SK-N-SH (cell line): ENCODE data around the gene IFNA5. TPM values are rescaled to one million over a fixed set of nuclear protein-coding genes. Genes with fewer than 3 reads are reported as not detected.

Source experiments
- CTCF ChIA-PET: fragments of 300-600, 350-600 bp; formaldehyde crosslinking; extraction: SDS; loops from one replicate; lab custom pipeline; 2021; lab: Yijun Ruan, JAX
- POLR2A ChIA-PET: fragments of 350-600 bp; sonication (Branson Sonifier 250); formaldehyde crosslinking; extraction: SDS; loops from one replicate; lab custom pipeline; 2020; ENCODE audit warnings: antibody characterized with exemption, inconsistent platforms; lab: Yijun Ruan, JAX
- DNase-seq: peaks from one replicate; pipeline ENCODE4 v3.0.0; 2012
- H2AFZ ChIP-seq: fragments of 200-600 bp; sonication (generic); 2 replicates; pipeline ENCODE4 v1.8.1; 2016; ENCODE audit warnings: antibody characterized with exemption, mild to moderate bottlenecking, low read depth
- H3F3A ChIP-seq: fragments of 200-600 bp; sonication (generic); replicated peaks from 2 replicates; pipeline ENCODE3; 2016; ENCODE audit warnings: antibody characterized with exemption, mild to moderate bottlenecking; ENCODE audit not compliant: insufficient read depth
- H3K27ac ChIP-seq, 2 experiments: fragments of 200-500 bp in 1 of 2; fragments of 200-600 bp in 1 of 2; sonication (Bioruptor generic) in 1 of 2; sonication (generic), shearing (Covaris generic) in 1 of 2; 2 replicates each; pipeline versions ENCODE4 v1.5.1 to v1.6.1; 2014 to 2016; ENCODE audit warnings: low read depth in 2 of 2, inconsistent platforms in 1 of 2, low read length in 1 of 2, mild to moderate bottlenecking in 1 of 2, mixed read lengths in 1 of 2
- H3K27me3 ChIP-seq: fragments of 200-600 bp; sonication (generic), shearing (Covaris generic); 2 replicates; pipeline ENCODE4 v1.6.1; 2016; ENCODE audit warnings: mixed run types; ENCODE audit not compliant: insufficient read depth
- H3K36me3 ChIP-seq, 2 experiments: fragments of 200-500 bp in 1 of 2; fragments of 200-600 bp in 1 of 2; sonication (Bioruptor generic) in 1 of 2; sonication (generic) in 1 of 2; replicated peaks in 1 of 2; 2 replicates each; pipeline versions ENCODE3 to v1.5.1; 2014 to 2016; ENCODE audit warnings: low read length in 1 of 2, mild to moderate bottlenecking in 1 of 2; ENCODE audit not compliant: insufficient read depth in 2 of 2, control insufficient read depth in 1 of 2
- H3K4me1 ChIP-seq, 2 experiments: fragments of 200-500 bp in 1 of 2; fragments of 200-600 bp in 1 of 2; sonication (Bioruptor generic) in 1 of 2; sonication (generic), shearing (Covaris generic) in 1 of 2; 2 replicates each; pipeline versions ENCODE4 v1.5.1 to v1.6.1; 2014 to 2016; ENCODE audit warnings: low read depth in 1 of 2, low read length in 1 of 2, mixed run types in 1 of 2; ENCODE audit not compliant: insufficient read depth in 2 of 2, control insufficient read depth in 1 of 2
- H3K4me2 ChIP-seq: fragments of 200-600 bp; sonication (generic), shearing (Covaris generic); 2 replicates; pipeline ENCODE4 v1.6.1; 2017; ENCODE audit warnings: mixed run types
- H3K4me3 ChIP-seq, 2 experiments: fragments of 200-500 bp in 1 of 2; fragments of 200-600 bp in 1 of 2; sonication (Bioruptor generic) in 1 of 2; sonication (generic), shearing (Covaris generic) in 1 of 2; 2 replicates each; pipeline versions ENCODE4 v1.5.1 to v1.8.1; 2014 to 2016; ENCODE audit warnings: low read depth in 2 of 2, inconsistent platforms in 1 of 2, low read length in 1 of 2, mild to moderate bottlenecking in 1 of 2, mixed read lengths in 1 of 2, moderate library complexity in 1 of 2
- H3K79me2 ChIP-seq: fragments of 200-600 bp; sonication (generic); 2 replicates; pipeline ENCODE4 v1.8.1; 2017; ENCODE audit warnings: mild to moderate bottlenecking; ENCODE audit not compliant: insufficient read depth
- H3K9ac ChIP-seq: fragments of 200-600 bp; sonication (generic); 2 replicates; pipeline ENCODE4 v1.6.1; 2017; ENCODE audit warnings: mixed run types
- H3K9me2 ChIP-seq: fragments of 200-600 bp; sonication (generic); 2 replicates; pipeline ENCODE4 v1.6.1; 2017; ENCODE audit warnings: mixed run types
- H3K9me3 ChIP-seq: fragments of 200-600 bp; sonication (generic); 2 replicates; pipeline ENCODE4 v1.6.1; 2017; ENCODE audit warnings: mixed run types, mild to moderate bottlenecking, moderate library complexity
- H4K20me1 ChIP-seq: fragments of 200-600 bp; sonication (generic); 2 replicates; pipeline ENCODE4 v1.6.1; 2017; ENCODE audit warnings: mild to moderate bottlenecking, mixed run types; ENCODE audit not compliant: insufficient read depth
- CHD2 ChIP-seq: fragments of 150-350 bp; IDR thresholded peaks from 2 replicates; pipeline ENCODE4 v1.6.1; 2018; ENCODE audit warnings: low read length; ENCODE audit not compliant: partially characterized antibody
- CTCF ChIP-seq: fragments of 200-600 bp; sonication (generic); IDR thresholded peaks from 2 replicates; pipeline ENCODE4 v1.6.1; 2017; ENCODE audit warnings: antibody characterized with exemption, mild to moderate bottlenecking, moderate library complexity
- ELF1 ChIP-seq: IDR thresholded peaks from 2 replicates; pipeline ENCODE4 v1.4.0; 2012
- EP300 ChIP-seq, 2 experiments: IDR thresholded peaks; 2 replicates each; pipeline versions ENCODE4 v1.4.0 to v1.6.1; 2012; ENCODE audit warnings: borderline replicate concordance in 1 of 2, low read depth in 1 of 2, low read length in 1 of 2
- EZH2phosphoT487 ChIP-seq: fragments of 200-600 bp; sonication (generic); IDR thresholded peaks from 2 replicates; pipeline ENCODE4 v1.6.1; 2017; ENCODE audit warnings: low read depth, mixed run types, mild to moderate bottlenecking, antibody characterized with exemption, moderate library complexity, borderline replicate concordance
- FOXJ3 ChIP-seq: sonication (generic); formaldehyde crosslinking; IDR thresholded peaks from 2 replicates; pipeline ENCODE4 v1.5.1; 2020; ENCODE audit warnings: mild to moderate bottlenecking, missing genetic modification reagents
- GATA2 ChIP-seq: sonication (generic); formaldehyde crosslinking; IDR thresholded peaks from 2 replicates; pipeline ENCODE4 v1.5.0; 2020; ENCODE audit warnings: mild to moderate bottlenecking, missing genetic modification reagents
- IRF3 ChIP-seq: fragments of 150-350 bp; IDR thresholded peaks from 2 replicates; pipeline ENCODE4 v1.6.1; 2016; ENCODE audit warnings: mild to moderate bottlenecking, low read depth, low read length
- MAX ChIP-seq: IDR thresholded peaks from 2 replicates; pipeline ENCODE4 v1.4.0; 2012; ENCODE audit warnings: low read depth
- NFIC ChIP-seq: IDR thresholded peaks from 2 replicates; pipeline ENCODE4 v1.4.0; 2012; ENCODE audit warnings: borderline replicate concordance
- NRF1 ChIP-seq: IDR thresholded peaks from 2 replicates; pipeline ENCODE4 v1.6.1; 2012; ENCODE audit warnings: low read depth, mild to moderate bottlenecking, low read length
- PBX3 ChIP-seq: IDR thresholded peaks from 2 replicates; pipeline ENCODE4; 2012
- POLR2AphosphoS5 ChIP-seq: IDR thresholded peaks from 2 replicates; pipeline ENCODE4 v1.6.1; 2012; ENCODE audit warnings: low read depth, low read length
- RAD21 ChIP-seq: IDR thresholded peaks from 2 replicates; pipeline ENCODE4 v1.6.1; 2012; ENCODE audit warnings: mild to moderate bottlenecking, low read length
- REST ChIP-seq: IDR thresholded peaks from 2 replicates; pipeline ENCODE4 v1.6.1; 2012; ENCODE audit warnings: mild to moderate bottlenecking, low read depth, low read length, moderate library complexity
- RFX5 ChIP-seq: IDR thresholded peaks from 2 replicates; pipeline ENCODE4 v1.6.1; 2012; ENCODE audit warnings: mild to moderate bottlenecking, improper control_type of control experiment, low read length
- RXRA ChIP-seq: IDR thresholded peaks from 2 replicates; pipeline ENCODE4 v1.4.0; 2012; ENCODE audit warnings: low read depth, mild to moderate bottlenecking, borderline replicate concordance
- SIN3A ChIP-seq: IDR thresholded peaks from 2 replicates; pipeline ENCODE4 v1.6.1; 2012; ENCODE audit warnings: low read depth, mild to moderate bottlenecking, low read length, moderate library complexity, borderline replicate concordance
- TEAD4 ChIP-seq: IDR thresholded peaks from 2 replicates; pipeline ENCODE4 v1.4.0; 2012; ENCODE audit warnings: mild to moderate bottlenecking, borderline replicate concordance; ENCODE audit not compliant: insufficient read depth
- USF2 ChIP-seq: fragments of 150-350 bp; IDR thresholded peaks from 2 replicates; pipeline ENCODE4 v1.6.1; 2017; ENCODE audit warnings: antibody characterized with exemption, low read length, low read depth, borderline replicate concordance
- WGBS: methylation state at CpG from one replicate; pipeline ENCODE4 v1.1.6; 2017; ENCODE audit warnings: low lambda C conversion rate; 5-methylcytosine and 5-hydroxymethylcytosine counted together
- polyA plus RNA-seq, 3 experiments: library from polyadenylated mRNA; depleted of rRNA; stranded (reverse); fragments of >200 nt; gene quantifications; 2 replicates each; pipeline ENCODE4 v1.2.3, GENCODE V29; 2012

Gene IFNA5
- polyA plus RNA-seq, 1 of the 3 experiments (the other 2 are of a cell fraction), result not detected

GRCh38 chr9:21311889-21312288 lies 6.8 kb upstream of the IFNA5 start:
- 0% methylated on average over 1 of the region's 1 CpG for WGBS
- ChIA-PET POLR2A (no interaction called here), CTCF (interaction anchor here (1.8 kb wide), 1 partner anchor 84 kb away, joined by 5 read pairs; no protein-coding TSS in a partner anchor)

More at GRCh38 chr9:21311889-21312288, 6.8 kb upstream of the IFNA5 start:
- H3K4me3 ChIP-seq, result no peak overlapping the region
- no peak overlapping the region for H3K27ac ChIP-seq
- TF ChIP-seq SIN3A (no peak), CTCF (no peak), IRF3 (no peak), TEAD4 (no peak), RFX5 (no peak), GATA2 (CRISPR knock-in tag) (no peak), NRF1 (no peak), REST (no peak), ELF1 (no peak), PBX3 (no peak), RAD21 (no peak), RXRA (no peak), USF2 (no peak), EZH2phosphoT487 (no peak), MAX (no peak), EP300 (IDR thresholded peaks at IDR 0.05; ENCODE audit: borderline replicate concordance in 1 of 2, low read depth in 1 of 2, low read length in 1 of 2) (no peak), NFIC (no peak), FOXJ3 (no peak), CHD2 (no peak), POLR2AphosphoS5 (no peak)
- TF ChIP-seq, all 33 proteins: peak for 0
- no peak for DNase-seq
- H2AFZ ChIP-seq, result no peak overlapping the region
- no peak overlapping the region for H3K9ac ChIP-seq
- no peaks in the 10 kb centered on the region for H4K20me1 ChIP-seq
- peaks cover 11% of the 10 kb centered on the region for H3K27me3 ChIP-seq
- H3F3A ChIP-seq, result no peaks in the 10 kb centered on the region
- H3K4me2 ChIP-seq, result no peak overlapping the region
- no peaks in the 10 kb centered on the region for H3K9me3 ChIP-seq
- H3K79me2 ChIP-seq, result no peaks in the 10 kb centered on the region
- no peaks in the 10 kb centered on the region for H3K4me1 ChIP-seq
- no peaks in the 10 kb centered on the region for H3K36me3 ChIP-seq
- H3K9me2 ChIP-seq, result no peaks in the 10 kb centered on the region
